IMR-90 (cell line): ENCODE results near the gene OR51M1. TPM values are rescaled to one million over a fixed set of nuclear protein-coding genes. Genes with fewer than 3 reads are reported as not detected.

Experiments
- ATAC-seq: fragments of 200-7000 bp; cut with Tn5 transposase; 2 replicates; pipeline ENCODE4 v1.9.1; 2020; ENCODE audit warnings: low read depth, mild to moderate bottlenecking, moderate library complexity
- BruUV-seq: library from RNA; stranded (reverse); fragments of 400-500 nt; replicated peaks from 2 replicates; lab custom pipeline; 2021; lab: Mats Ljungman, UMichigan
- CTCF ChIA-PET: fragments of 300-600 bp; formaldehyde crosslinking; extraction: SDS; loops from one replicate; lab custom pipeline; 2021; ENCODE audit warnings: antibody characterized with exemption; lab: Yijun Ruan, JAX
- POLR2A ChIA-PET: fragments of 300-600 bp; sonication (Branson Sonifier 250); formaldehyde crosslinking; loops from one replicate; lab custom pipeline; 2022; ENCODE audit warnings: antibody characterized with exemption; ENCODE audit not compliant: unreplicated experiment; lab: Charles Lee
- DNase-seq: peaks from one replicate; pipeline ENCODE4 v3.0.0; 2013
- H2AFZ ChIP-seq: replicated peaks from 2 replicates; pipeline ENCODE3; 2013; ENCODE audit warnings: low read length, mild to moderate bottlenecking; ENCODE audit not compliant: poor library complexity
- H2AK5ac ChIP-seq: 2 replicates; pipeline ENCODE4 v1.6.1; 2013; ENCODE audit warnings: low read depth, low read length, inconsistent platforms
- H2AK9ac ChIP-seq: replicated peaks from 2 replicates; pipeline ENCODE3; 2013; ENCODE audit warnings: mild to moderate bottlenecking, low read depth, low read length, moderate library complexity; ENCODE audit not compliant: poor library complexity
- H2BK120ac ChIP-seq: 2 replicates; pipeline ENCODE4 v1.6.1; 2013; ENCODE audit warnings: low read depth, low read length, inconsistent platforms
- H2BK15ac ChIP-seq: 3 replicates; pipeline ENCODE4 v1.6.1; 2013; ENCODE audit warnings: low read depth, low read length, inconsistent platforms
- H2BK20ac ChIP-seq: 2 replicates; pipeline ENCODE4 v1.6.1; 2013; ENCODE audit warnings: low read depth, mild to moderate bottlenecking, inconsistent platforms, low read length, moderate library complexity
- H2BK5ac ChIP-seq: 2 replicates; pipeline ENCODE4 v1.6.1; 2013; ENCODE audit warnings: mild to moderate bottlenecking, low read depth, low read length, inconsistent platforms; ENCODE audit not compliant: poor library complexity, severe bottlenecking
- H3K14ac ChIP-seq: replicated peaks from 2 replicates; pipeline ENCODE4 v1.6.1; 2013; ENCODE audit warnings: low read depth, low read length, inconsistent platforms
- H3K18ac ChIP-seq: 2 replicates; pipeline ENCODE4 v1.6.1; 2013; ENCODE audit warnings: low read depth, low read length, control low read depth
- H3K23ac ChIP-seq: 2 replicates; pipeline ENCODE4 v1.6.1; 2013; ENCODE audit warnings: low read depth, low read length, inconsistent platforms
- H3K27ac ChIP-seq: 2 replicates; pipeline ENCODE4 v1.5.1; 2013; ENCODE audit warnings: mild to moderate bottlenecking, control low read depth, low read length; ENCODE audit not compliant: insufficient read depth
- H3K27me3 ChIP-seq: 2 replicates; pipeline ENCODE4 v1.6.1; 2013; ENCODE audit warnings: low read length; ENCODE audit not compliant: control insufficient read depth, insufficient read depth
- H3K36me3 ChIP-seq: 2 replicates; pipeline ENCODE4 v1.6.1; 2013; ENCODE audit warnings: low read length, mixed read lengths; ENCODE audit not compliant: control insufficient read depth, insufficient read depth
- H3K4ac ChIP-seq: 2 replicates; pipeline ENCODE4 v1.6.1; 2013; ENCODE audit warnings: low read depth, low read length, inconsistent platforms
- H3K4me1 ChIP-seq: 2 replicates; pipeline ENCODE4 v1.6.1; 2013; ENCODE audit warnings: low read length, mixed read lengths; ENCODE audit not compliant: control insufficient read depth, insufficient read depth
- H3K4me2 ChIP-seq: 2 replicates; pipeline ENCODE4 v1.6.1; 2013; ENCODE audit warnings: low read depth, mild to moderate bottlenecking, control low read depth, low read length, moderate library complexity
- H3K4me3 ChIP-seq: 2 replicates; pipeline ENCODE4 v1.5.1; 2013; ENCODE audit warnings: low read depth, mild to moderate bottlenecking, control low read depth, low read length, moderate library complexity; ENCODE audit not compliant: insufficient read depth
- H3K56ac ChIP-seq: 2 replicates; pipeline ENCODE4 v1.6.1; 2013; ENCODE audit warnings: low read length, inconsistent platforms; ENCODE audit not compliant: insufficient read depth; ENCODE audit errors: extremely low read depth
- H3K79me1 ChIP-seq, 2 experiments: 2 replicates each; pipeline ENCODE4 v1.6.1; 2013; ENCODE audit warnings: low read length in 2 of 2, inconsistent platforms in 1 of 2, low read depth in 1 of 2
- H3K9ac ChIP-seq: 2 replicates; pipeline ENCODE4 v1.6.1; 2013; ENCODE audit warnings: low read depth, low read length, control low read depth
- H3K9me1 ChIP-seq: 2 replicates; pipeline ENCODE4 v1.6.1; 2013; ENCODE audit warnings: low read length, inconsistent platforms; ENCODE audit not compliant: insufficient read depth
- H3K9me3 ChIP-seq: 2 replicates; pipeline ENCODE4 v1.6.1; 2013; ENCODE audit warnings: low read length; ENCODE audit not compliant: control insufficient read depth, insufficient read depth
- H4K20me1 ChIP-seq: 2 replicates; pipeline ENCODE4 v1.6.1; 2013; ENCODE audit warnings: low read length, inconsistent platforms; ENCODE audit not compliant: insufficient read depth
- H4K5ac ChIP-seq: 2 replicates; pipeline ENCODE4 v1.6.1; 2013; ENCODE audit warnings: mild to moderate bottlenecking, low read depth, low read length, control low read depth
- H4K8ac ChIP-seq, 2 experiments: 2 replicates each; pipeline ENCODE4 v1.6.1; 2013; ENCODE audit warnings: low read depth in 2 of 2, low read length in 2 of 2, control low read depth in 1 of 2, inconsistent platforms in 1 of 2
- H4K91ac ChIP-seq: 2 replicates; pipeline ENCODE4 v1.6.1; 2013; ENCODE audit warnings: low read depth, low read length, inconsistent platforms; ENCODE audit not compliant: insufficient read depth
- CEBPB ChIP-seq: IDR thresholded peaks from 2 replicates; pipeline ENCODE4 v1.6.1; 2012; ENCODE audit warnings: low read depth, low read length, improper control_type of control experiment
- FOS ChIP-seq: fragments of 150-350 bp; IDR thresholded peaks from 2 replicates; pipeline ENCODE4 v1.6.1; 2016; ENCODE audit warnings: low read depth, low read length
- RAD21 ChIP-seq: IDR thresholded peaks from 2 replicates; pipeline ENCODE4 v1.6.1; 2012; ENCODE audit warnings: low read length, improper control_type of control experiment
- RCOR1 ChIP-seq: IDR thresholded peaks from 2 replicates; pipeline ENCODE4 v1.6.1; 2012; ENCODE audit warnings: mild to moderate bottlenecking, low read length, improper control_type of control experiment; ENCODE audit not compliant: insufficient replicate concordance
- RFX5 ChIP-seq: IDR thresholded peaks from 2 replicates; pipeline ENCODE4 v1.8.0; 2012; ENCODE audit warnings: low read depth, mild to moderate bottlenecking, low read length, moderate library complexity
- WGBS, 2 experiments: methylation state at CpG; one replicate each; pipeline versions ENCODE4 v1.1.5 to v1.1.7; 2013; ENCODE audit warnings: missing lambda C conversion rate in 2 of 2; ENCODE audit not compliant: insufficient read length in 1 of 2; ENCODE audit errors: extremely low coverage in 2 of 2; 5-methylcytosine and 5-hydroxymethylcytosine counted together
- dilution Hi-C: fragments of 300-500 bp; cut with HindIII; formaldehyde crosslinking; loops from one replicate; pipeline ENCODE4 v1.14.3; 2018; ENCODE audit warnings: low sequenced_read_pairs; ENCODE audit not compliant: unreplicated experiment
- in situ Hi-C: fragments of 300-500 bp; cut with MboI; formaldehyde crosslinking; loops from 3 replicates; pipeline ENCODE4 v1.14.3; 2019; ENCODE audit warnings: low sequenced_read_pairs, inconsistent platforms, mixed read lengths
- intact Hi-C: fragments of 100-400 bp; cut with micrococcal nuclease; formaldehyde crosslinking; loops from 2 replicates; pipeline ENCODE4 v1.10.0; 2022
- polyA plus RNA-seq, 3 experiments: library from polyadenylated mRNA; depleted of rRNA; stranded (reverse); fragments of >200 nt; gene quantifications; 2 replicates each; pipeline ENCODE4 v1.2.3, GENCODE V29; 2012; ENCODE audit warnings: low replicate concordance in 1 of 3
- total RNA-seq: library from RNA; depleted of rRNA; stranded (reverse); fragments of >200 nt; gene quantifications from 2 replicates; pipeline ENCODE4 v1.2.3, GENCODE V29; 2012

OR51M1 gene
- total and polyA plus RNA-seq, 2 of the 4 experiments (the other 2 are of a cell fraction), result 0.54 to 0.87 TPM

- Histone ChIP-seq H3K4ac (no peak within 1 kb of the TSS), H2AK9ac (no peak within 1 kb of the TSS), H3K27me3 (no peaks in the 10 kb centered on the region), H2BK5ac (no peak within 1 kb of the TSS), H3K9ac (no peak within 1 kb of the TSS), H3K23ac (no peak within 1 kb of the TSS), H3K4me1 (no peaks in the 10 kb centered on the region), H3K36me3 (no peaks in the 10 kb centered on the region), H3K27ac (no peak within 1 kb of the TSS), H2BK15ac (no peak within 1 kb of the TSS), H2AFZ (no peak within 1 kb of the TSS), H3K18ac (no peak within 1 kb of the TSS), H3K14ac (no peak within 1 kb of the TSS), H3K79me1 (no peaks in the 10 kb centered on the region), H4K91ac (no peak within 1 kb of the TSS), H4K5ac (no peak within 1 kb of the TSS), H3K56ac (no peak within 1 kb of the TSS), H3K9me1 (no peaks in the 10 kb centered on the region), H4K20me1 (no peaks in the 10 kb centered on the region), H2BK120ac (no peak within 1 kb of the TSS), H3K4me3 (no peak within 1 kb of the TSS), H2AK5ac (no peak within 1 kb of the TSS), H3K4me2 (no peak within 1 kb of the TSS), H4K8ac (no peak within 1 kb of the TSS), H3K9me3 (no peaks in the 10 kb centered on the region), H2BK20ac (no peak within 1 kb of the TSS)
- intact Hi-C loops, result no loop called here
- no CpG with 5 or more reads among the region's 1 CpG for WGBS, 2 experiments
- dilution Hi-C loops, result no loop called here
- TF ChIP-seq RFX5 (no peak), RCOR1 (no peak), CEBPB (no peak), FOS (no peak), RAD21 (no peak)
- ChIA-PET POLR2A (no interaction called here), CTCF (no interaction called here)
- no TSS peak for BruUV-seq
- ATAC-seq (no peak), DNase-seq (no peak)
- in situ Hi-C loops, result no loop called here
Measured at GRCh38 chr11:5421811-5422210, 38.2 kb downstream of the OR51M1 start, which contains the start of gene OR51Q1. TSS of gene OR51Q1 (plus strand) at chr11:5422111. CDS start at chr11:5422201, 90 bp downstream.
